H9 (cell line): ENCODE data around the gene MORC2. TPM values are rescaled to one million over a fixed set of nuclear protein-coding genes. Genes with fewer than 3 reads are reported as not detected.

Source experiments
- DNase-seq: peaks from one replicate; pipeline ENCODE4 v3.0.0-alpha.2; 2017
- H2AFZ ChIP-seq: one replicate; pipeline ENCODE4 v1.6.1; 2013; ENCODE audit warnings: mild to moderate bottlenecking, low read length, control low read depth, moderate library complexity
- H2AK5ac ChIP-seq: 2 replicates; pipeline ENCODE4 v1.6.1; 2013; ENCODE audit warnings: low read length, control low read depth, mixed read lengths; ENCODE audit not compliant: insufficient read length
- H2BK120ac ChIP-seq: one replicate; pipeline ENCODE4 v1.6.1; 2013; ENCODE audit warnings: low read depth, mild to moderate bottlenecking, low read length, control low read depth, inconsistent platforms; ENCODE audit not compliant: poor library complexity, severe bottlenecking
- H2BK12ac ChIP-seq: 2 replicates; pipeline ENCODE4 v1.6.1; 2013; ENCODE audit warnings: low read length, control low read depth, mixed read lengths, low read depth; ENCODE audit not compliant: insufficient read length
- H2BK15ac ChIP-seq: 2 replicates; pipeline ENCODE4 v1.6.1; 2013; ENCODE audit warnings: low read depth, low read length, control low read depth
- H2BK20ac ChIP-seq: one replicate; pipeline ENCODE4 v1.6.1; 2013; ENCODE audit warnings: low read depth, mild to moderate bottlenecking, low read length, control low read depth, inconsistent platforms; ENCODE audit not compliant: poor library complexity, severe bottlenecking
- H2BK5ac ChIP-seq: 2 replicates; pipeline ENCODE4 v1.6.1; 2013; ENCODE audit warnings: low read length, control low read depth, mixed read lengths; ENCODE audit not compliant: insufficient read length
- H3K14ac ChIP-seq: 2 replicates; pipeline ENCODE4 v1.6.1; 2013; ENCODE audit warnings: low read length, control low read depth; ENCODE audit not compliant: insufficient read depth
- H3K18ac ChIP-seq: 2 replicates; pipeline ENCODE4 v1.6.1; 2013; ENCODE audit warnings: low read depth, mild to moderate bottlenecking, mixed read lengths, low read length, control low read depth; ENCODE audit not compliant: insufficient read length
- H3K23ac ChIP-seq: 2 replicates; pipeline ENCODE4 v1.6.1; 2013; ENCODE audit warnings: low read length, control low read depth, mixed read lengths, low read depth; ENCODE audit not compliant: insufficient read length
- H3K23me2 ChIP-seq: 2 replicates; pipeline ENCODE4 v1.6.1; 2013; ENCODE audit warnings: low read depth, mild to moderate bottlenecking, mixed read lengths, low read length, control low read depth; ENCODE audit not compliant: insufficient read length, poor library complexity, severe bottlenecking
- H3K27ac ChIP-seq: 2 replicates; pipeline ENCODE4 v1.5.1; 2013; ENCODE audit warnings: low read length, control low read depth, mixed read lengths, low read depth; ENCODE audit not compliant: insufficient read length
- H3K27me3 ChIP-seq: 2 replicates; pipeline ENCODE4 v1.6.1; 2013; ENCODE audit warnings: low read length, control low read depth, inconsistent platforms; ENCODE audit not compliant: insufficient read depth
- H3K4ac ChIP-seq: 2 replicates; pipeline ENCODE4 v1.6.1; 2013; ENCODE audit warnings: low read depth, mild to moderate bottlenecking, control low read depth, inconsistent platforms, low read length, moderate library complexity
- H3K4me1 ChIP-seq: 2 replicates; pipeline ENCODE4 v1.6.1; 2013; ENCODE audit warnings: low read length, control low read depth, inconsistent platforms; ENCODE audit not compliant: insufficient read depth
- H3K4me2 ChIP-seq: 2 replicates; pipeline ENCODE4 v1.6.1; 2013; ENCODE audit warnings: low read length, control low read depth, mixed read lengths; ENCODE audit not compliant: insufficient read length, insufficient read depth
- H3K56ac ChIP-seq: 2 replicates; pipeline ENCODE4 v1.6.1; 2013; ENCODE audit warnings: low read depth, mild to moderate bottlenecking, mixed read lengths, low read length, control low read depth; ENCODE audit not compliant: insufficient read length
- H3K79me1 ChIP-seq: 2 replicates; pipeline ENCODE4 v1.6.1; 2013; ENCODE audit warnings: low read depth, mild to moderate bottlenecking, moderate library complexity, low read length, control low read depth, inconsistent platforms; ENCODE audit not compliant: insufficient read depth, poor library complexity, severe bottlenecking
- H3K79me2 ChIP-seq: 2 replicates; pipeline ENCODE4 v1.6.1; 2013; ENCODE audit warnings: low read length, control low read depth, inconsistent platforms; ENCODE audit not compliant: insufficient read depth
- H3K9ac ChIP-seq: 2 replicates; pipeline ENCODE4 v1.6.1; 2013; ENCODE audit warnings: low read length, control low read depth, mixed read lengths; ENCODE audit not compliant: insufficient read length; ENCODE audit errors: extremely low read depth
- H3K9me3 ChIP-seq: one replicate; pipeline ENCODE4 v1.6.1; 2013; ENCODE audit warnings: low read depth, low read length, inconsistent platforms; ENCODE audit not compliant: control insufficient read depth
- H3T11ph ChIP-seq: one replicate; pipeline ENCODE4 v1.6.1; 2013; ENCODE audit warnings: mild to moderate bottlenecking, low read length, control low read depth, inconsistent platforms
- H4K20me1 ChIP-seq: one replicate; pipeline ENCODE4 v1.6.1; 2013; ENCODE audit not compliant: control insufficient read depth, insufficient read length, insufficient read depth
- H4K5ac ChIP-seq: 2 replicates; pipeline ENCODE4 v1.6.1; 2013; ENCODE audit warnings: low read depth, mild to moderate bottlenecking, mixed read lengths, low read length, control low read depth; ENCODE audit not compliant: insufficient read length
- H4K8ac ChIP-seq: replicated peaks from 2 replicates; pipeline ENCODE4 v1.6.1; 2013; ENCODE audit warnings: low read length, control low read depth, mixed read lengths, low read depth; ENCODE audit not compliant: insufficient read length
- H4K91ac ChIP-seq: 2 replicates; pipeline ENCODE4 v1.6.1; 2013; ENCODE audit warnings: low read depth, mild to moderate bottlenecking, moderate library complexity, mixed read lengths, low read length, control low read depth; ENCODE audit not compliant: insufficient read length
- H3K27ac Mint-ChIP-seq, 3 experiments: 2 replicates in 2 of 3; 3 replicates in 1 of 3; pipeline ENCODE4 v1.8.0; 2020 to 2021; ENCODE audit warnings: mixed read lengths in 3 of 3, mild to moderate bottlenecking in 1 of 3, moderate library complexity in 1 of 3
- H3K27me3 Mint-ChIP-seq: 2 replicates; pipeline ENCODE4 v1.8.0; 2021; ENCODE audit warnings: low read depth, mild to moderate bottlenecking, moderate library complexity, mixed read lengths
- H3K36me3 Mint-ChIP-seq, 3 experiments: 2 replicates in 2 of 3; 3 replicates in 1 of 3; pipeline ENCODE4 v1.8.0; 2020 to 2021; ENCODE audit warnings: low read depth in 3 of 3, mixed read lengths in 3 of 3; ENCODE audit not compliant: insufficient read depth in 1 of 3
- H3K4me1 Mint-ChIP-seq, 2 experiments: 2 replicates each; pipeline ENCODE4 v1.8.0; 2020; ENCODE audit warnings: mixed read lengths in 2 of 2
- H3K4me3 Mint-ChIP-seq, 2 experiments: 2 replicates in 1 of 2; 3 replicates in 1 of 2; pipeline ENCODE4 v1.8.0; 2020 to 2021; ENCODE audit warnings: mild to moderate bottlenecking in 2 of 2, mixed read lengths in 2 of 2, moderate library complexity in 1 of 2
- H3K9me3 Mint-ChIP-seq, 2 experiments: 2 replicates in 1 of 2; 3 replicates in 1 of 2; pipeline ENCODE4 v1.8.0; 2020; ENCODE audit warnings: mild to moderate bottlenecking in 2 of 2, mixed read lengths in 2 of 2, moderate library complexity in 1 of 2
- WGBS: extraction: QIAGEN DNeasy Blood & Tissue Kit; methylation state at CpG from one replicate; pipeline ENCODE4 v1.1.7; 2013; ENCODE audit warnings: missing lambda C conversion rate, low lambda C conversion rate, mixed read lengths; ENCODE audit not compliant: insufficient read length; ENCODE audit errors: extremely low coverage; 5-methylcytosine and 5-hydroxymethylcytosine counted together
- total RNA-seq: library from RNA; stranded (reverse); gene quantifications from 2 replicates; pipeline ENCODE4 v1.2.1, GENCODE V29; 2021
- TF ChIP-seq, protein P1 (sequence below): fragments of 200-600 bp; sonication (generic); conservative IDR thresholded peaks from 3 replicates; pipeline ENCODE4 v1.8.0; 2021; ENCODE audit warnings: antibody characterized with exemption, mild to moderate bottlenecking

Gene MORC2
- total RNA-seq, 1 experiment from 2014 or later, result 37.4 TPM

DNA sequence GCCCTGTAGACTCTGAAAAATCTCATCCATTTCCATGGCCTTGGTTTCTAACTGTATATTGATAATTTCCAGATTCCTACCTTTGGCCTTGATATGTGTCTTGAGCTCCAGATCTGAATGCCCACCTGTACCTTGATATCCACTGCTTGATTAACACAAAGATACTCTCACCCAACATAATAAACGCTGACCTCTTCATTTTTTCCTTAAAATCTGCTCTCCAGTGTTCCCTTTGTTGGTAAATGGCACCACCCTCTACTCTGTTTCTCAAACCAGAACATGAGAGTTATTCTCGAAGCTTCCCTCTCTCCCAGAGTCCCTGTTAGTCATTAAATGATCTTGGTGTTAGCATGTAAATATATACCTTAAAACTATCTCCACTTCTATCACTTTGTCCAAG is 13.9 kb upstream of the MORC2 start:
- H4K8ac ChIP-seq, result no peak overlapping the region
- H4K91ac ChIP-seq, result no peak overlapping the region
- no peak overlapping the region for H2BK20ac ChIP-seq
- Mint-ChIP-seq H3K36me3 (peaks cover 28 to 73% (median 40%) of the 10 kb centered on the region in 3 experiments), H3K4me1 (peaks cover 7 to 9% of the 10 kb centered on the region in 2 experiments; a peak in 3 of 4 replicates), H3K27ac (no peak overlapping the region), H3K27me3 (peaks cover 3% of the 10 kb centered on the region), H3K4me3 (no peak overlapping the region), H3K9me3 (peaks cover 38 to 47% of the 10 kb centered on the region in 2 experiments)
- H3K27ac ChIP-seq, result no peak overlapping the region
- no peaks in the 10 kb centered on the region for H4K20me1 ChIP-seq
- no peak overlapping the region for H3K56ac ChIP-seq
- no peak overlapping the region for H3K23ac ChIP-seq
- no peak overlapping the region for H3K9ac ChIP-seq
- WGBS, result no CpG with 5 or more reads among the region's 2 CpGs
- H2BK5ac ChIP-seq, result no peak overlapping the region
- no peak overlapping the region for H2BK15ac ChIP-seq
- H3K18ac ChIP-seq, result no peak overlapping the region
- no peak overlapping the region for H2BK12ac ChIP-seq
- H3K27me3 ChIP-seq, result no peaks in the 10 kb centered on the region
- no peak overlapping the region for H2AFZ ChIP-seq
- H3K79me1 ChIP-seq, result no peaks in the 10 kb centered on the region
- H3K4me1 ChIP-seq, result no peaks in the 10 kb centered on the region
- no peak for DNase-seq
- no peak overlapping the region for H2AK5ac ChIP-seq
- no peaks in the 10 kb centered on the region for H3K9me3 ChIP-seq
- no peak overlapping the region for H3K4ac ChIP-seq
- no peak overlapping the region for H3T11ph ChIP-seq
- H4K5ac ChIP-seq, result no peak overlapping the region
- H3K79me2 ChIP-seq, result no peaks in the 10 kb centered on the region
- H3K23me2 ChIP-seq, result no peaks in the 10 kb centered on the region
- no peak overlapping the region for H2BK120ac ChIP-seq
- no peak overlapping the region for H3K14ac ChIP-seq
- TF ChIP-seq, protein P1, sequence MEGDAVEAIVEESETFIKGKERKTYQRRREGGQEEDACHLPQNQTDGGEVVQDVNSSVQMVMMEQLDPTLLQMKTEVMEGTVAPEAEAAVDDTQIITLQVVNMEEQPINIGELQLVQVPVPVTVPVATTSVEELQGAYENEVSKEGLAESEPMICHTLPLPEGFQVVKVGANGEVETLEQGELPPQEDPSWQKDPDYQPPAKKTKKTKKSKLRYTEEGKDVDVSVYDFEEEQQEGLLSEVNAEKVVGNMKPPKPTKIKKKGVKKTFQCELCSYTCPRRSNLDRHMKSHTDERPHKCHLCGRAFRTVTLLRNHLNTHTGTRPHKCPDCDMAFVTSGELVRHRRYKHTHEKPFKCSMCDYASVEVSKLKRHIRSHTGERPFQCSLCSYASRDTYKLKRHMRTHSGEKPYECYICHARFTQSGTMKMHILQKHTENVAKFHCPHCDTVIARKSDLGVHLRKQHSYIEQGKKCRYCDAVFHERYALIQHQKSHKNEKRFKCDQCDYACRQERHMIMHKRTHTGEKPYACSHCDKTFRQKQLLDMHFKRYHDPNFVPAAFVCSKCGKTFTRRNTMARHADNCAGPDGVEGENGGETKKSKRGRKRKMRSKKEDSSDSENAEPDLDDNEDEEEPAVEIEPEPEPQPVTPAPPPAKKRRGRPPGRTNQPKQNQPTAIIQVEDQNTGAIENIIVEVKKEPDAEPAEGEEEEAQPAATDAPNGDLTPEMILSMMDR, result no peak
- no peak overlapping the region for H3K4me2 ChIP-seq
